Measurements from ENCODE around the gene EHD2. TPM values are rescaled to one million over a fixed set of nuclear protein-coding genes. Genes with fewer than 3 reads are reported as not detected.
"Not testable (repeated sequence)": the region's sequence is repeated elsewhere in the genome, so short reads cannot be mapped to it uniquely, and the experiment has no call there.

The EHD2 gene
- total and polyA plus RNA-seq, 2 donors (not counting 1 experiment from before 2014, with no cell fraction given): 97.0 to 192 TPM

GRCh38 chr19:47781590-47782262 is 68.5 kb downstream of the EHD2 start:
- Histone ChIP-seq H3K4me3 (replicated peaks in 1 of 4; ENCODE audit: control extremely low read depth in 1 of 4, insufficient read depth in 1 of 4, low read depth in 3 of 4, low read length in 4 of 4) (no peak overlapping the region), H3K9me3 (ENCODE audit: control insufficient read depth, insufficient read depth, low read depth, low read length) (no peaks in the 10 kb centered on the region), H3K4me1 (ENCODE audit: control insufficient read depth, extremely low read depth, insufficient read depth, low read length) (peaks cover 3% of the 10 kb centered on the region), H3K36me3 (ENCODE audit: control insufficient read depth, insufficient read depth, low read length) (peaks cover 12% of the 10 kb centered on the region), H3K27me3 (ENCODE audit: control insufficient read depth, insufficient read depth, low read length) (no peaks in the 10 kb centered on the region), H3K27ac (ENCODE audit: insufficient read depth, low read length) (no peak overlapping the region), H3K79me2 (ENCODE audit: control insufficient read depth, insufficient read depth, low read length) (peaks cover 31% of the 10 kb centered on the region), H4K20me1 (ENCODE audit: control insufficient read depth, extremely low read depth, insufficient read depth, low read length) (no peaks in the 10 kb centered on the region), H3K4me2 (ENCODE audit: extremely low read depth, insufficient read depth, low read length) (no peak overlapping the region), H3K9ac (ENCODE audit: insufficient read depth, low read length) (no peak overlapping the region), H2AFZ (ENCODE audit: low read length) (no peak overlapping the region)
- no peak for DNase-seq (ENCODE audit: low read depth in 2 of 2)
- no peak for TF ChIP-seq EZH2 (IDR thresholded peaks at IDR 0.05; ENCODE audit: low read length, missing control alignments)
- TF ChIP-seq, protein P1, sequence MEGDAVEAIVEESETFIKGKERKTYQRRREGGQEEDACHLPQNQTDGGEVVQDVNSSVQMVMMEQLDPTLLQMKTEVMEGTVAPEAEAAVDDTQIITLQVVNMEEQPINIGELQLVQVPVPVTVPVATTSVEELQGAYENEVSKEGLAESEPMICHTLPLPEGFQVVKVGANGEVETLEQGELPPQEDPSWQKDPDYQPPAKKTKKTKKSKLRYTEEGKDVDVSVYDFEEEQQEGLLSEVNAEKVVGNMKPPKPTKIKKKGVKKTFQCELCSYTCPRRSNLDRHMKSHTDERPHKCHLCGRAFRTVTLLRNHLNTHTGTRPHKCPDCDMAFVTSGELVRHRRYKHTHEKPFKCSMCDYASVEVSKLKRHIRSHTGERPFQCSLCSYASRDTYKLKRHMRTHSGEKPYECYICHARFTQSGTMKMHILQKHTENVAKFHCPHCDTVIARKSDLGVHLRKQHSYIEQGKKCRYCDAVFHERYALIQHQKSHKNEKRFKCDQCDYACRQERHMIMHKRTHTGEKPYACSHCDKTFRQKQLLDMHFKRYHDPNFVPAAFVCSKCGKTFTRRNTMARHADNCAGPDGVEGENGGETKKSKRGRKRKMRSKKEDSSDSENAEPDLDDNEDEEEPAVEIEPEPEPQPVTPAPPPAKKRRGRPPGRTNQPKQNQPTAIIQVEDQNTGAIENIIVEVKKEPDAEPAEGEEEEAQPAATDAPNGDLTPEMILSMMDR (conservative IDR thresholded peaks at IDR 0.05 in 1 of 2, IDR thresholded peaks at IDR 0.05 in 1 of 2; ENCODE audit: low read depth in 1 of 2, low read length in 2 of 2): no peak

DNA sequence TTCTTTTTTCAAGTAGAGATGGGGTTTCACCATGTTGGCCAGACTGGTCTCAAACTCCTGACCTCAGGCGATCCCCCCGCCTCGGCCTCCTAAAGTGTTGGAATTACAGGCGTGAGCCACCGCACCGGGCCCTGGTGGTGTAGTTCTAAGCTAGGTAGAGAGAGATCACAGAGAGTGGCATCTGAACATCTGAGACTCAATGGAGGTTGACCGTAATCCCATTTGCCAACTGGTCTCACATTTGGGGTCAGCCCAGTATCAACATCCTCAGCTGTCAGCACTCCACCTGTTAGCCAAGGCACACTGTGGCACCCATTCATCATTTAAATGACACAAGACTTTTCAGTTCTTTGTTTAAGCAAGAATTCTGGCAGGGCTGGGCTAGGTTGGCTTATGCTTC is 73.3 kb downstream of the EHD2 start:
- no peaks in the 10 kb centered on the region for H3K9me3 ChIP-seq (ENCODE audit: control insufficient read depth, insufficient read depth, low read depth, low read length)
- H4K20me1 ChIP-seq (ENCODE audit: control insufficient read depth, extremely low read depth, insufficient read depth, low read length): no peaks in the 10 kb centered on the region
- H3K4me3 ChIP-seq (replicated peaks in 1 of 4; ENCODE audit: control extremely low read depth in 1 of 4, insufficient read depth in 1 of 4, low read depth in 3 of 4, low read length in 4 of 4): no peak overlapping the region
- no peaks in the 10 kb centered on the region for H3K27me3 ChIP-seq (ENCODE audit: control insufficient read depth, insufficient read depth, low read length)
- no peaks in the 10 kb centered on the region for H3K4me1 ChIP-seq (ENCODE audit: control insufficient read depth, extremely low read depth, insufficient read depth, low read length)
- no peak overlapping the region for H3K27ac ChIP-seq (ENCODE audit: insufficient read depth, low read length)
- H3K79me2 ChIP-seq (ENCODE audit: control insufficient read depth, insufficient read depth, low read length): peaks cover 2% of the 10 kb centered on the region
- peaks cover 4% of the 10 kb centered on the region for H3K36me3 ChIP-seq (ENCODE audit: control insufficient read depth, insufficient read depth, low read length)
- TF ChIP-seq EZH2 (IDR thresholded peaks at IDR 0.05; ENCODE audit: low read length, missing control alignments): no peak
- TF ChIP-seq, protein P1 (conservative IDR thresholded peaks at IDR 0.05 in 1 of 2, IDR thresholded peaks at IDR 0.05 in 1 of 2; ENCODE audit: low read depth in 1 of 2, low read length in 2 of 2): no peak
- no peak for DNase-seq (ENCODE audit: low read depth in 2 of 2)
- no peak overlapping the region for H2AFZ ChIP-seq (ENCODE audit: low read length)
- H3K4me2 ChIP-seq (ENCODE audit: extremely low read depth, insufficient read depth, low read length): no peak overlapping the region
- H3K9ac ChIP-seq (ENCODE audit: insufficient read depth, low read length): no peak overlapping the region

DNA sequence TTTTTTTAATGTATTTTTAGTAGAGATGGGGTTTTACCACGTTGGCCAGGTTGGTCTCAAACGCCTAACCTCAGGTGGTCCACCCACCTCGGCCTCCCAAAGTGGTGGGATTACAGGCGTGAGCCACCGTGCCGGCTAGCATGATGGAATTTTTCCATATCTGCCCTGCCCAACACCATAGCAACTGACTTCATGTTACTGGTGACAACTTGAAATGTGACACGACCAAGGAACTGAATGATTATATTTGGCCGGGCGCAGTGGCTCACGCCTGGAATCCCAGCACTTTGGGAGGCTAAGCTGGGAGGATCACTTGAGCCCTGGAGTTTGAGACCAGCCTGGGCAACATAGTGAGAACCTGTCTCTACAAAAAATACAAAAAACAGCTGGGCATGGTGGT is 74.1 kb downstream of the EHD2 start:
- H3K27me3 ChIP-seq (ENCODE audit: control insufficient read depth, insufficient read depth, low read length); DNase-seq (ENCODE audit: low read depth in 2 of 2); H2AFZ ChIP-seq (ENCODE audit: low read length); H3K79me2 ChIP-seq (ENCODE audit: control insufficient read depth, insufficient read depth, low read length); H3K27ac ChIP-seq (ENCODE audit: insufficient read depth, low read length); H3K9me3 ChIP-seq (ENCODE audit: control insufficient read depth, insufficient read depth, low read depth, low read length); H4K20me1 ChIP-seq (ENCODE audit: control insufficient read depth, extremely low read depth, insufficient read depth, low read length); H3K4me3 ChIP-seq (replicated peaks in 1 of 4; ENCODE audit: control extremely low read depth in 1 of 4, insufficient read depth in 1 of 4, low read depth in 3 of 4, low read length in 4 of 4); H3K9ac ChIP-seq (ENCODE audit: insufficient read depth, low read length); H3K4me2 ChIP-seq (ENCODE audit: extremely low read depth, insufficient read depth, low read length); H3K36me3 ChIP-seq (ENCODE audit: control insufficient read depth, insufficient read depth, low read length); H3K4me1 ChIP-seq (ENCODE audit: control insufficient read depth, extremely low read depth, insufficient read depth, low read length): not testable (repeated sequence)

DNA sequence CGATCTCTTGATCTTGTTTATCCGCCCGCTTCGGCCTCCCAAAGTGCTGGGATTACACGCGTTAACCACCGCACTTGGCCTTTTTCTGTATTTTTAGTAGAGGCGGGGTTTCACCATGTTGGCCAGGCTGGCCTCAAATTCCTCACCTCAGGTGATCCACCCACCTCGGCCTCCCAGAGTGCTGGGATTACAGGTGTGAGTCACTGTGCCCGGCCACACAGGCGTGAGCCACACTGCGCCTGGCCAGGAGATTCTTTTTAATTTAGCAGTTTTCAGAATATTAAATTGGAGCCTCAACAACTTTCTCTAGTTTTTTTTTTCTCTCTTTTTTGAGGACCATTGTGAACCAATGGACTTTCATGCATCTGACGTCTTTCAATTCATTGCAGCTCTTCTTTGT is 76.6 kb downstream of the EHD2 start:
- H4K20me1 ChIP-seq (ENCODE audit: control insufficient read depth, extremely low read depth, insufficient read depth, low read length); H3K9ac ChIP-seq (ENCODE audit: insufficient read depth, low read length); H3K79me2 ChIP-seq (ENCODE audit: control insufficient read depth, insufficient read depth, low read length); H3K4me3 ChIP-seq (replicated peaks in 1 of 4; ENCODE audit: control extremely low read depth in 1 of 4, insufficient read depth in 1 of 4, low read depth in 3 of 4, low read length in 4 of 4); H3K27ac ChIP-seq (ENCODE audit: insufficient read depth, low read length); H3K36me3 ChIP-seq (ENCODE audit: control insufficient read depth, insufficient read depth, low read length); H3K9me3 ChIP-seq (ENCODE audit: control insufficient read depth, insufficient read depth, low read depth, low read length); H3K27me3 ChIP-seq (ENCODE audit: control insufficient read depth, insufficient read depth, low read length); H3K4me2 ChIP-seq (ENCODE audit: extremely low read depth, insufficient read depth, low read length); H3K4me1 ChIP-seq (ENCODE audit: control insufficient read depth, extremely low read depth, insufficient read depth, low read length); H2AFZ ChIP-seq (ENCODE audit: low read length); DNase-seq (ENCODE audit: low read depth in 2 of 2): not testable (repeated sequence)
